Stimulated activated CD8-positive, alpha-beta memory T cell treated with anti-CD3 and anti-CD28 coated beads, Interleukin-15, amount 100 ng/mL, for 1 hour (primary cell): Measurements from ENCODE around the gene NTM.
"Not testable (repeated sequence)": the region's sequence is repeated elsewhere in the genome, so short reads cannot be mapped to it uniquely, and the experiment has no call there.

ENCODE experiments used
- DNase-seq: peaks from one replicate; pipeline ENCODE4 v3.0.0-alpha.2; 2020; ENCODE audit warnings: low read depth

The NTM gene

DNA sequence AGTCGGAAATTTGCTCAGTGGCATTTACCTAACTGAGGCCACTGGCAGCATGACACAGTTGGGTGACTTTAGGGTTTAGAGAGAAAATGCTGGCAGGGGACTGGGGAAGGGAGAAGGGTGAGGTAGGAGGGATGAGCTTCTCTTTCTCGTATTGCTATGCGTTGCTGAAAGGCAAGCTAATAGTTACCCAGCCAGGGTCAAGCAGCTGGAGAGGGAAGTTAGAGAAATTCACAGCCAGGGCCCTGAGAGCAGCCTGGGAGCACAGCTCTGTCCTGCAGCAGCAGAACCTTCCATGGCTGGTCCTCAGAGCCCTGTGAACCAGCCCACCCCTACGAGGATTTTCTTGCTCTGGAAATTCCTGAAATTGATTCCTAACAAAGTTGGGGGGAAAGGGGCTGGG, 679.6 kb downstream of the NTM start:
- no peak for DNase-seq

DNA sequence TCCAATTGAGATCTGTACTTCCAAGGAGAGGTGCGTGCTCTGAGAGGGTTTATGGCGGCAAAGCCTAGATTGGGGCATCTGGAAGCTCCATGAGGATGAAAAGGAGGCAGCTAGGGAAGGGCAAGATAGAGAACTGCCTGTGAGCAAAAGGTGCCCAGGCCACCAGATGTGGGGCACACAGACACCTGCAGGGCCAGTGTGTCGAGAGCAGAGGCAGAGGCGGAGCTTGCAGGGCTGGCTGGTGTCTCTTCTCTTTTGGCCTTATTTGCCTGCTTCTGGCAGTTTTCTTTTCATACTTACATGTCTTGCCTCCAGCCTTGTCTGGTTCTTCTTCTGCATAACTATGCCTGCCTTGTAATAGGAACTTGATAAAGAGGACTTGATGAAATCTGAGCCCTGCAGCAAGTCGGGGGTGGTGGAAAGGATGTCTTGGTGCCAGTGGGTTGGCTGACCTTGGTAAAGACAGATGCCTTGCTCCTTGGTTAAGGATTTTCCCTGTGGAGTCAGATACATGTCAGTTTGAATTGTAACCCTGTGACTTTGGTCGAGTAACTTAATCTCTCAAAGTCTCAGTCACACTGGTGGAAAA, 680.3 kb downstream of the NTM start:
- DNase-seq = no peak

DNA sequence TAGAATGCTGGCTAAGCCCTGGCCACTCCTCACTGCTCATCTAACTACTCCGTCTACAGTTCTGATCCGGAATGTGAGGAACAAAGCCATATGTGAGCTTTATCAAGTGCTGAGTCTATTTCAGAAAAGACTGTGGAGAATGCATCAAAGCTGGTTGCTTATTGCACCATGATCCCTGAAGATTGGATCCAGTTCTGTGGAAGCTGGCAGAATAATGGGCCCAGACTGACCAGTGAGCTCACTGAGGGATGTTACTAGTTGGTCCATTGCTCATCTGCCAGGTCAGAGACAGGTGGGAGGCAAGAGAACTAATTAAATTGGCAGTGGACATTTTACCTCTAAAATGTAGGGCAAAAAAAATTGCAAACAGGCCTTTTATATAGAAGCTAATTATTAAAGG, 681.3 kb downstream of the NTM start:
- DNase-seq = no peak

- DNase-seq = no peak
Observed at GRCh38 chr11:132052342-132052741, 681.9 kb downstream of the NTM start.

DNA sequence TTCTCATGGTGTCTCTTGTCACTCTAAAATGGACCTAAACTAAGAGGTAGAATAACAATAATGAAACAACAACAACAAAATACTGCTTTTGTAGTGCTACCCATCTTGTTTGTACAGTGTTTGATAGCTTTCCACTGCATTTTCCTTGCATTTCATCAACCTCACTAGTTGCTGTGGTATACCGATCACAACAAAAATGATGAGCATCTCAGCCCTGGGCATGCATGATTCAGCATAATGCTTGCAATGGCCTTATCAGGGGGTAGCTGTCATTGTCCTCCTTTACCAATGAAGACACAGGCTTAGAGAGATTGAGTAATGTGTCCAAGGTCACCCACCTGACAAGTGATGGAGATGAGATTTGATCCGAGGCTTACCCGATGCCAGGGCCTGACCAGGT, 682.5 kb downstream of the NTM start:
- no peak for DNase-seq

DNA sequence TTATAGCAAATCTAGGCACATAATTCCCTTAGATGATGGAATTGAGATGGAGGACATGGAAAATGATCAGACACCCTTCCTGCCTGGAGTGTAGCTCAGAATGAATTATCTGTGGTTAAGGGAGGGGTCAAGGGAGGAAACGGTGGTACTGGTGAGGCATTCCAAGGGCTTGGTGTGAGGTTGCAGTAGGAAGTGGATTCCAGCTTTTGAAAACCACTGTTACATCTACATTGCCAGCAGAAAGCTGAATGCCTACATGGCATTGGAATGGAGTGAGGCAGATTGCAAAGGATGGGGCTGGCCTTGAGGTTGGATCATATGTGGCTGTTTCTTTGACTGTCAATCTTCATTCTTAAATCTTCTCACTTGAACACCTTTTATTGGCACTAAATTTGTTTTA, 684.4 kb downstream of the NTM start:
- DNase-seq = no peak

DNA sequence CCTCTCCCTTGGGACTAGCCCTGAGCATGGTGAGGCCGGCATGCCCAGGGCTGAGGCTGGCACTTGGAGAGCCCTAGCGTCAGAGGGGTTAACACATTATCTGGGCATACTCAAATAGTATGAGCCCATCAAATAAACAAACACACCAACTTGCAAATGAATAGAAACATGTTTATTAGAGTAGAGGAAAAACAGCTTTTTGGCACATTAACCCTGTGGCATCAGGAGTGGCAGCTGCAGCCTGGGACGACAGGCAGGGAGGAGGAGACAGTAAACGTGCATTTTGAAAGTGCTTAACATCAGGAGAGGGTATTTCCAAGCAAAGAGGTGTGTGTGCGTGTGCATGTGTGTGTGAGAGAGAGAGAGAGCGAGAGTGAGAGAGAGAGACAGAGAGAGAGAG, 684.9 kb downstream of the NTM start:
- no peak for DNase-seq

- no peak for DNase-seq
Observed at GRCh38 chr11:132056689-132057088, 686.3 kb downstream of the NTM start.

- no peak for DNase-seq
Observed at GRCh38 chr11:132057266-132057665, 686.9 kb downstream of the NTM start.

DNA sequence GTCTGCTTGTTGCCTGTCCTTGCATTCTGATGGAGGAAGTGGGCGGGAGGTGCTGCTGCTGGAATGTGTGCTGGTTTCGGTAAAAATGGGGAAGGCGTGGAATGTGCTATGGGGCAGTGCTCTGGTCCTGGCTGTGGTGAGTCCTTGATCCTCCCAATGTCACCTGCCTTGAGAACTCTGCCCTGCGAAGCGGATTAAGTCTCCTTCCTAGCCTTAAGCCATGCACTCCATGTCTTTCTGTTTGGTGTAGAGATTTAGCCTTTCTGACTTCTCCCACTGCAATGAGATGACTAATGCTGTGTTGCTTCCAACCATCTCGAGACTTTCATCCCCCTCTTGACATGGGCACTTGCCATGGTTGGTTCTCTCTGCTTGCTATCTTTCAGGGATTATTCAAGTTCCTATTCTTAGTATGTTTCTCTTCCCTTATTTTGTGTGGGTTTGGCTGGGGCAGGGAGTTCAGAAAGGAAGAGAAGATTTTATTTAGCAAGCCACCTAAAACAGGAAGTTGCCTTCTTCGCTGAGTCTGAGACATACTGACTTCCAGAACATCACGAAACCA, 687.9 kb downstream of the NTM start:
- DNase-seq = no peak

DNA sequence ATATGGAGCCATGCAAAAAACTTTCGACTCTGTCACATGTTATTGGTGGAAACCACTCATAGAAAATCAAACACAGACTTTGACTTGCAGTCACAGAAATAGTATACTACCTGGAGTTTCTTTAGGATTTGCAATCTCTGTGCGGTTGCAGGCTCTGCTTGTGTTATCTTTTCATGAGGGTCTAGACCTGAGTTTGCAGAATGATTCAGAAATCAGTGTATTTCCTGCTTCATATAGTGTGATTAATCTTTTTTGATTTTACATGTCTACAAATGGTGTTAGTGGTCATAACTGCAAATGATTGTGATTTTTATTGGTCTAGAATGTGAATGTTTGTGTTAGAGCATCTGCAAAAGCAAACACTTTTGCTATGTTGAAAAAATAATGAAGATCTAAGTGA, 690.2 kb downstream of the NTM start:
- DNase-seq = no peak

DNA sequence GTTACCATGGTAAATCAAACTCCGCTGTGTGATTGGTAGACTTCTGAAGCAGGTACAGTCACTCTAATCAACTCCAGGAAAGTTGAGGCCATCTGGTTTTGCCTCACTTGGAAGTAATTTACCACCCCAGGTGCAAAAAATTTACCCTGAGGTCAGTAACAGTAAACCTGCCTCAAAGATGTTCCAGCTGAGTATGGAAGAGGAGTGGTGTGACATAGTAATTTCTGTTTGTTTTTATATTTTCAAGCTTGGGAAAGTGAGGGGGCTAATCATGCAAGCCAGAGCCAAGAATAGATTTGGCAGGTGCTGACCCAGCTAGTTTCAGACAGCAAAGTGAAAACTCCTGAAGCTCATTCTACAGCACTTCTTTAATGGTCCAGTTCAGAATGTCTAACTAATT, 691.6 kb downstream of the NTM start:
- DNase-seq = no peak

DNA sequence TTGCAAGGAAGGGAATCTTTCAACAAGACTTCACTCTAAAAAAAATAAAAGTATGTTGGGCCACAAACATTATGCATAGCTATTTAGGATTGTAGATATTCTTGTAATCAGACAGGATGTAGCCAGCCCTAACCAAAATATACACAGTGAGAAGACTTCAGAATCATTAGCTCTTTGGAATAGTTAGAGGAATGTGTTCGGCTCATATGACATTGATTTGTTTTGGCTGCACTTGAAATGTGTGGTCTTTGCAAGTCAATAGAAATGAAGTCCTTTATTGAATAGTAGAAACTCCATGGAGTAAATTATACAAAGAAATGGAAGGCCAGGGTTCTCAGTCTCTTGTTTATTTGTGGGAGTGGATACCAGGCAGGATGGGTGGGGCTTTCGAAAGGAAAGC, 692.1 kb downstream of the NTM start:
- no peak for DNase-seq

DNA sequence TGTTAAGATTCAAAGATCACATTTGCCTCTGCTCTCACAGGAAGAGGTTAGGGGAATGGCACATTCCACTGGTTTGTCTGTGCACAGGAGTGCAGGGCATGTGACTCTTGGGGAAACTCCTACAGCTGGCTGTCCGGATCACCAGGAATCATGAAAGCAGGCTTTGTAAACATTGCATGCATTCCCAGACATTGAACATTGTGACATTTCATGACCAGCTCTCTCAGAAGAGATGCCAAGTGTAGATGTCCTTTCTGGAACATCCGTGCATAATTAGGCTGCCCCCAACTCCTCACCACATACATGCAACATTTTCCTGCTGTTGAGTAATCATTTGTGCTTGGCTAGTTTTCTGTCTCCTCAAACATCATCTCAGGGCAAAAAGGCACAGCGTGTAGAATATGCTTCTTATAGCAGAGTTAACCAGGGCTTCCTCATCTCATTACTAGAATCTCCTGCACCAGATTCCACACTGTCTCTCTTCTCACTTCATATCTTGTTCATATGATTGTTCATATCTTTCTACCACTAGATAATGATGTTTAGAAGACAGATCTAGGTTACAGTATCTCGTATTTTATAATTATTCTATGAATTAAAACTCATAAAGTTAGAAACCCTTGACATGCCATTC, 694.7 kb downstream of the NTM start:
- DNase-seq = no peak

- no peak for DNase-seq
Observed at GRCh38 chr11:132068556-132068955, 698.1 kb downstream of the NTM start.

DNA sequence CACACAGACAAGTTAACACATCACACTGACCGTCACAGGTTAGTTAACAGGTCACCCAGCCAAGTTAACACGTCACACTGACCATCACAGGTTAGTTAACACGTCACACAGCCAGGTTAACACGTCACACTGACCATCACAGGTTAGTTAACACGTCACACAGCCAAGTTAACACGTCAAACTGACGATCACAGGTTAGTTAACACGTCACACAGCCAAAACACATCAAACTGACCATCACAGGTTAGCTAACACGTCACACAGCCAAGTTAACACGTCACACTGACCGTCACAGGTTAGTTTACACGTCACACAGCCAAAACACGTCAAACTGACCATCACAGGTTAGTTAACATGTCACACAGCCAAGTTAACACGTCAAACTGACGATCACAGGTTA, 699.2 kb downstream of the NTM start:
- DNase-seq = not testable (repeated sequence)

- not testable (repeated sequence) for DNase-seq
Observed at GRCh38 chr11:132070907-132071306, 700.5 kb downstream of the NTM start.

DNA sequence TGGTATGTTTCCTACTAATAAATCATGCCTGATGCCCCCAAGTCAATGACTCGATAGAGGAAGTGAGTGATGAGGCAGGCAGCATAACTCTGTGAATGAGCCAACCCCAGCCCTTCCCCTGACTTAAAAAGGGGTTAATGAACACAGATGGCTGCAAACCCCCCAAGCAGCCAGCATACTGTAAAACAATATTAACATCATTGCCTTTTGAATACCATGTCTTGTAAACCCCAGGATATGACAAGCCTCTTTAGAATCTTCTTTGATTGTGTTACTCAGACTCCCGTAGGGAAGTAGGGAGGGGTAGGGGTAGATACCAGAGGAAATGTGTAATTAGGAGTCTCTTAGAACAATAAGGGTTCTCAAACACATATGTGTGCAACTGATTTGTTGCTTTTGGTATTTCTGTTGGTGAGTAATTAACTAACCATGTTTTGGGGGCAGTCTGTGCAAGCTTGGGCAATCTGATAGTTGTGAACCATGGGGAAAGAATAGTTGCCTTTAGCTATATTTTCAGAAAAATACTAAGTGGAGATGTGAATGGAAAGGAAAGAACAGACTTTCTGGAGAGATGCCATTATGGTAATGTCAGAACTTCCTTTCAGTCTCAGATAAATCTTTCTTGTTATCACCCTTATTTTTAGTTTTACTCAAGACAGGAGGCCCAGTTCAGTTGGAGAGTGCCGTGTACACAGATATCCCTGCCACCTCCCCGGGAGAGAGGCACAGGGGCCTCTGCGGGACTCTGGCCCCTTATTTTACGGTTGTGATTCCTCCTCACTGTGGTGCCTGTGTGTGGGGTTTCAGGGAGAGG, 701.8 kb downstream of the NTM start:
- DNase-seq = no peak

DNA sequence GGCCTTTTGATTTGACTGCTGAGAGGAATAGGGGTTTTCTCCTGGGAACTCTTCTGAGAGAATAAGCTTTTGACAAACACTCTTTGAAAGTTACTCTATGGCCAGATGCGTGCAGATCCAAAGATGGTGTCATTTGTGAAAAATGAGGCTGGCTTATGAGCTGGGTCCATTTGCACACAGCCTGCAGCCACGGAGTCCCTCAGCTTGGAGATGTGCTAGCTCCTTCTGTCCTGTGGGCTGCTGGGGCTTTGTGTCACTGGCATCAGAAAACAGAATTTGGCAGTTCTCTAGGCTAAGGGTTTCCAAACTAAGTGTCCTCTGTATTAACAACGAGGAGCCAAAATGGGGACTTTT, 702.4 kb downstream of the NTM start:
- no peak for DNase-seq

- no peak for DNase-seq
Observed at GRCh38 chr11:132073787-132074186, 703.4 kb downstream of the NTM start.

- no peak for DNase-seq
Observed at GRCh38 chr11:132075447-132075846, 705.0 kb downstream of the NTM start.

GRCh38 chr11:132077416-132077815, 707.0 kb downstream of the NTM start:
- no peak for DNase-seq
